GM21825 (cell line): Measurements from ENCODE around the gene SLC35F1.
A peak's percentile ranks its signal among the peaks of the same experiment; 100 is the strongest.

Experiments
- ATAC-seq: cut with Tn5 transposase; IDR thresholded peaks from one replicate; pipeline ENCODE4 v1.9.1; 2021; ENCODE audit warnings: mild to moderate bottlenecking, moderate library complexity; ENCODE audit not compliant: unreplicated experiment

The SLC35F1 gene

DNA sequence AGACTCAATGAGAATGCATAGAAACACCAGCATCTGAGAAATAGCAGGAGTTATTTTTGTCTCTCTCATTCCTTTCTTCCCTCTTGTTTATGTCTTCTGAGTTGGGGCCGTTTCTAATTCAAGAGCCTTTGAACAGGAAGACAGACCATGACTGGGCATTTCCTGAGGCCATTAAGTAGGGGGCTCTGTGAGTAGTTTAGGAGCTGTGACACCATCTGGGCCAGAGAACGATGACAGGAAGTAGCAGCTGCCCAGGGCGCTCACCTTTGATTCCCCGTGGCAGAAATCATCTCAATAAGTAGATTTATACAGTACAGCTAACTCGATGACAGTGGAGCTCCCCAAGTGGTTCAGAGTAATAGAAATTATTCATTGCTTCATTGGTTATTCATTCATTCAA is 342.6 kb downstream of the SLC35F1 start:
- no peak for ATAC-seq

DNA sequence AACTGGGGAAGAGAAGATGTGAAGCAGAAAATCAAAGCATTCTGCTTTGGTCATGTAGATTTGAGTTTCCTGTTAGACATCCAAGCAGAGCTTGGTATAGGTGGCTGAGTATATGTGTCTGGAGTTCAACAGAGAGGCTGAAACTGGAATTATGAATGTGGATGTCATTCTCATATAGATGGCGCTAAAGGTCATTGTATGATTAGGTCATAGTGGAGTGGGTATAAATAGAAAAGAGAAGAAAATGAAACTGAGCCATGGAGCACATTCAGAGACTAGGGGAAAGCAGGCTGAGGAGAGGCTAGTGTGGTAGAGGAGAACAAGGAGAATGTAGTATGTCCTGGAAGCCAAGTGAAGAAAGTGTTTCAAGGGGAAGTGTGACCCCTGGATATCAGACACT is 345.4 kb downstream of the SLC35F1 start:
- ATAC-seq, result peak; percentile 81

DNA sequence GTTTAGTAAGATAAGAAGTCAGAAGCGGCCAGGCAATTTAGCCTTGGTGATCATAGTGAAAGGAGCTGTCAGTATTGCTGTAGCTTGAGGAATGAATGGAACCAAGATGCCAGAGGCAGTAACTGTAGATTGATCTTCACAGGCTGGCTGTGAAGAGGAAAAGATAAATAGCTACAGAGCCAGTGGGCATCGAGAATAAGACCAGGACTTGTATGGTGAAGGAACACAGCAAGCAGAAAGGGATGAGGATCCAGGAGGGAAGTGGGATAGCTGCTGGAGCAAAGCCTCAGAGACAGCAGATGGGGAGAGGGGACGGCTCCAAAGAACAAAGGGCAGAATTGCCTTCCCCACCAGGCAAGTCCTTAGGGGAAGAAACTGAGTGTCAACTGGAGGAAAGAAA is 346.7 kb downstream of the SLC35F1 start:
- ATAC-seq, result no peak

DNA sequence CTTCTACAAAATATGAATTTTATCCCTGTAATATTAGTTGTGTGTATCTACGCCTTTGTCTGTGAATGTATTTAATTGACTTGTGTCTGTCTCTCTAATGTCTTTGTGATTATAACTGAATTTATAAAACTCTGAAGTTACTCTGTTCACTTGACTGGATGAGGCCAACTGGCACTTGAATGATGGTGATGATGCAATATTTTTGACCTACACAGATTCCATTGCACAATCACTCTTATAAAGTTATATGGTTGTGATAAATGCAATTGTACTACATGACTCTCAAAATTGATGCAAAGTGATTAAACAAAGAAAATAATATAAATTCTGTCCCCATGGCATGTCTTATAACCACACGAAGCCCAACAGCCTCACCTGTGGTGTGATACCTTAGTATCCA is 353.8 kb downstream of the SLC35F1 start:
- ATAC-seq, result no peak

DNA sequence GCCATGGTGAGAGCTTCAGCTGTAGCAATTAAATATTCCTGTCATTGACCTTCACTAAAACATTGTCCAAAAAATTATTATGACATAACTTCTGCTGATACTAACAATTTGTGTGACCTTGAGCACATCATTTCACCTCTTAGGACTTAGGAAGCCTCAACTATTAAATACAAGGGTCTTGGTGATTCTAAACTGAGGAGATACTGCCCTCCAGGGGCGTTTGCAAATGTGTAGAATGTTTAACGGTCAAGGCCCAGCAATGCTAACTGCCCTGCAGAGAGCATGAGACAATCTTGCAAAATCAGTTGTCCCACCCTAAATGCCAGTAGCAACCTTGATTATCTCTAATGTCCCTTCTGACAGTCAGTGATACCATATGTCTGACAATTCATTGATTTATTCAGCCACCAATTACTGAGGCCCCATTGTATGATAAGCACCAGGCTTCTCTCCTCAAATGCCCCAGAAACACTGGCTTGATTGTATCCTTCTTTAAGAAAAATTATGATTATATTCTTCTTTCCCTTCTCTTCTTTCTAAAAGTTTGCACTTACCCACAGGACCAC is 356.9 kb downstream of the SLC35F1 start:
- no peak for ATAC-seq

DNA sequence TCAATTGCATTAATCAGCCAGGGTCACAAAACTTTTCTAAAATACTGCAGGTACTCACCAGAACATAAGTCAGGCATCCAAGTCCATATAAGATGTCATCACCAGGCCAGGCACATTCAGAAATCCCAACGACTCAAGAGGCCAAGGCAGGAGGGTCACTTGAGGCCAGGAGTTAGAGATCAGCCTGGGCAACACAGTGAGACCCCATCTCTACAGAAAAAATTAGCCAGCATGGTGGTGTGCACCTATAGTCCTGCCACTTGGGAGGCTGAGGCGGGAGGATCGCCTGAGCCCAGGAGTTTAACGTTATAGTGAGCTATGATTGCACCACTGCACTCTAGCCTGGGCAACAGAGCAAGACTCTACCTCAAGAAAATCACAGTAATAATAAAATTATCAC is 362.6 kb downstream of the SLC35F1 start:
- no peak for ATAC-seq

DNA sequence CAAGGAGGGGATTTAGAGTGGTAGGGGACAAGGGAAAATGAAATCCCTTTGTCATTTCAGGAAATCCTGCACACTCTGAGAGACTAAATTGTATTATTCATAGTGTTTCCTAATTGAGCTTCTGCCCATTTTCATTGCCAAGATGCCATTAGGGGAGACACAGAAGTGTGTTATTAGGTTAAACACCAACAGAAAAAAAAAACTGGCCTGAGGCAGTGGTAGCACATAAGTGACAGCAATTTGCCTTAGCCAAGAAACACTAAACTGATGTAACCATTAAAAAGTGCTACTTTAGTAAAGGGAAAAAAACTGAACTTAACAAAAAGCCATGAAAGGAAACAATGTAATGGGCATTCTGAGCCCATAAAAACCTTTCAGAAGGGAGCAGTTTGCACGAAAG is 370.6 kb downstream of the SLC35F1 start:
- no peak for ATAC-seq

DNA sequence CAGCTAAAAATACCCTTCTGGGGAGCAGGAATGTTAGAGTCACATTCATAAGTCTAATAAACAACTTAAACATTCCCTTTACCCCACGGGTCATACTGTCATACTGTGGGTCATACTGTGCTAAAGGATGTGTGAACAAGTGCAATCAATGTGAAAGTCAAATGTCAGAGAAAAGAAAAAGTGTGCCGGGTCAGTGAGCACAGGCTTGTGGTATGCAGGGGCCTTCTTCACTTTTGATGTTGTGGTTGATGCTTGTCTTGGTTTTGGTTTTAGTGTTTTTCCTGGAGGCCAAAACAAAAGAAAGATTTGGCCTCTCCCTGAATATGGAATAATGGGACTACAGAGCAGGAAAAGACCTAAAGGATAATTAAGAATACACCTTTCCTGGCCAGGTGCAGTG is 373.1 kb downstream of the SLC35F1 start:
- ATAC-seq, result peak; percentile 99

DNA sequence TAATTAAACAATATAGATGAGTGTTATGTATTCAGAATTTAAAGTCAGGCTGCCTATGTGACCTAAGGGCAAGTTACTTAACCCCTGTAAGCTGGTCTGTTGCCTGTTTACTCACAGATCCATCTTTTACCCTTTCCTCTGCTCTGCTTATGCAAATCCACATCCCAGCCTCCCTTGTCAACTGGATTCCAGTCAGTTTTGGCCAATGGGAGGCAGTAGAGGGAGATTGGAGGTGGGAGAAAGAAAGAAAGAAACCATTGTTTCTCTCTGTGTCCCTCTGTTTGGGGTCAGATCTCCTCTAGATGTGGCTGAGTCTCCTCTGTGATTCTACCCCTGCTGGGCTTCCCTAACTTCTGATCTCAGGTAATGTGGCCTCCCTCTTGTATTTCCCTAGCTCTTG is 374.2 kb downstream of the SLC35F1 start:
- ATAC-seq, result no peak

DNA sequence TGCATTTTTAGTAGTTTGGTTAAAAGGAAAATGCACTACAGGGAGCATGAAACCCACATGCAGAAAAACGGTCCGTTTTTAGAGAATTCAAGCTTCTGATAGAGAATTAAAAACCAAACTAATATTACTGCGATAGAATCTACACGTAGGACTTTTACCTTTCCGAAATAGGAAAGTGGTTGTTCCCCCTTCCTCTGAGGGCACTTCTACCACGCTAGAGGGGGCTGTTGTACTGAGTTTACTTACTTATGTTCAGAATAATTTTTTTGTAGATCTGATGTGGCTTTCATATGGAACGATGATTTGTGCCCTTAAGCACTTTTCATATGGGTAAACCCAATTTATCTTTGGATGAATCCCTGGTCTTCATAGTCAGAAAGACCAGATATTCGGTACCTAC is 376.7 kb downstream of the SLC35F1 start:
- ATAC-seq, result no peak

DNA sequence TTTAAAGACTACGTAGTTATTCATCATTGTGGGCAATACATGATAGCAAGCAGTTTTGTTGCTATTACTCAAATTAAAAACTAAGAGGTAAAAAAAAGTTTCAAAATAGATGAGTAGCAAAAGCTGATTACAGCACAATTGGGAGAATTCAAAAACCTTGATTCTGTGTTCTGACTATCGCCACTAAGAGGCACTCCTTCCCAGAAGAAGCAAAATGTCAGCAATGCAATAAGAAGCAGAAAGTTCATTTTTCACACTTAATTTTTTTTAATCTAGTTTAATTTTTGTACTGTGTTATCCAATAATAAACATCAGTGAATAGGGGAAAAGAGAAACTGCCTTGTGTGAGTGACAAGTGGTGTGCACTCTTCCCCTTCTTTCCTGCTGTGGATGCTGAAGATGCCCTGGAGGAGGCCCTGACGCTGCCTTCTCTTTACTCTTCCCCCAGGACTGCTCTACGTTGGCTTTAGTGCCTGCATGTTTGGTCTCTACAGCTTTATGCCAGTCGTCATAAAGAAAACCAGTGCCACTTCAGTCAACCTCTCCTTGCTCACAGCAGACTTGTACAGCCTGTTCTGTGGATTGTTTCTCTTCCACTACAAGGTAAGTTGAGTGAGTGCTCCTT is 377.8 kb downstream of the SLC35F1 start:
- ATAC-seq, result no peak

DNA sequence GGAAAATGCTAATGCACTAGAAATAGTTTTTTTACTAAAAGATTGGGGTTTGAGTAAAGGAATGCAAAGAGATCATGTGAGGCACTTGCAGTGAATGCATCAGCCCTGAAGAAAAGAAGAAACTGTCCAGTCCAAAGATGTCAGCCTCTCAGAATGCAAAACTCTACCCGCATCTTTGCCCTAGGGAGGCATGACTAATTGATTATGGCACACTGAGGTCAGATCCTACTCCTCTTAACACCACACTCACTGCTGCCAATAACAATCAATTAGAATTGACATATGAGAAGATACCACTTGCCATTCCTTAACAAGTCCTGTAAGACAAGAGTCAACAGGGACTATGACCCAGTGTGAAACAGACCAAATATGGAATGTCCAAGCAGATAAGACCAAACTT is 378.7 kb downstream of the SLC35F1 start:
- no peak for ATAC-seq

DNA sequence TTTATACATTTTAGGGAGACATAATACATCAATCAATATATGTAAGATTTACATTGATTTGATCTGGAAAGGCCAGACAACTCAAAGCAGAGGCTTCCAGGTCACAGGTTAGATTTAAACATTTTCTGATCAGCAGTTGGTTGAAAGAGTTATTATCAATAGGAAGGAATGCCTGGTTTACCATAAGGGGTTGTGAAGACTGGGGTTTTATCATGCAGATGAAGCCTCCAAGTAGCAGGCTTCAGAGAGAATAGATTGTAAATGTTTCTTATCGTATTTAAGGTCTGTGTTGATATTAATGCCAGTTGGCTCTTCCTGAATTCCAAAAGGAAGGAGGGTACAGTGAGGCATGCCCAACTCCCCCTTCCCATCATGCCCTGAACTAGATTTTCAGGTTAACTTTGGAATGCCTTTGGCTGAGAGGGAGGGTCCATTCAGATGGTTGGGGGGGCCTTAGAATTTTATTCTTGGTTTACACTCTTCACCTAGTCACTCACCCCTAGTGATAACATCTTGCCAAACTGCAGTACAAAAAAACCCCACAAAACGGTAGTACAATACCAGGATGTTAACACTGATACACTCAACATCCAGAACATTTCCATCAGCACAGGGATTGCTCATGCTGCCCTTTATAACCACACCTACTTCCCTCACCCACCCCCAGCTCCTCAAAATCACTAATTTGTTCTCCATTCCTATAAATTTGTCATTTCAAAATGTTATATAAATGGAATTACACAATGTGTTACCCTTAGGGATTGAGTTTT is 381.5 kb downstream of the SLC35F1 start:
- ATAC-seq, result no peak

DNA sequence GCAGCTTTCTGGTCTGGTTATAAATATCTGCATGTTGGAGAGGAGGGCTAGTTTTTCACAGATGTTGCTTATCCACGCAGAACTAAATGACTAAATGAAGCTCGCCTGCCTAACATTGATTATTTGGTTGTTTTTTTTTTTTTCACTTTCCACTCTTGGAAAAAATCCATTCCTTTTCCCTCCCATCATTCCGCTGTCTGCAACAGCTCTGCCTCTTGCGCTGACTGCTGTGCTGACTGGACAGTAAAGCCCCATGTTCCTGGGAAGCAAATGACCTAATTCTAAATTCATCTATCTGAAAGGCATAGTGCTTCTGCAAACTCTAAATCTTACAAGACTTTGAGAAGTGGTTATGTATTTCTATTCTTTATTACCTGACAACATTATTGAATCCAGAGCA is 385.5 kb downstream of the SLC35F1 start:
- no peak for ATAC-seq

DNA sequence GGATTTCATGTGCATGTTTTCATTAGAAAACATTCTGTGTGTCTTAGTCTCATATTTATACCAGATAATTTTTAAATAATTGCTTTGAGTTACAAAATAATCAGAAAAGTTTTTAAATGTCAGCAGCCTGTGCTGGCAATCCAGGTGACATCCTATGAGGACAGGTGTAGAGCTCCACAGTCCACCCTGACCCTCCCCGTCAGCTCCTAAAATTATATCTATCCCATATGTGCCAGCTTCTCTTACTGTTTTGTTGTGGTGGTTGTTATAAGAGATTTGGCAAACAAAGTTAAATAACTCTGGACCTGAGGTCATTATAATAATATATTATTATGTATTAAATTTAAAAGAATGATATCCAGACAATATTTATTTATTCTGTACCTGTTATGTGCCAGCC is 387.8 kb downstream of the SLC35F1 start:
- ATAC-seq, result no peak

DNA sequence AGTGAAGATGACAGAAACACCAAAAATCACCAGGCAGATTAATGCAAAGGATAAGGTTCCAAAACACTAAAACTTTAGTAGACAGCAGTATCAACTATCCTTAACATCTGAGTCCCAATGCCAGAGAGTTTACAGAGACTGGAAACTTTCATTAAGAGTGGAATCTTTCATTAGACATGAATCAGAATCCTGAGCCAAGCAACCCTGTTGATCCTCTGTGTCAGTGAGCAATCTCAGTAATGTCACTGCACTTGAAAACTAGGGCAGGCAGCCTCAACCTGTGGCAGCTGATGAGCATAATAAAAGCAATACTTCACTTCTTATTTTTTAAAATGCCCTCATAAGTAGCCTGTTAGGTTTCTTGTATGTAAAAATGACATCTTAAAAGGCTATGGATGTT is 388.3 kb downstream of the SLC35F1 start:
- ATAC-seq, result no peak

DNA sequence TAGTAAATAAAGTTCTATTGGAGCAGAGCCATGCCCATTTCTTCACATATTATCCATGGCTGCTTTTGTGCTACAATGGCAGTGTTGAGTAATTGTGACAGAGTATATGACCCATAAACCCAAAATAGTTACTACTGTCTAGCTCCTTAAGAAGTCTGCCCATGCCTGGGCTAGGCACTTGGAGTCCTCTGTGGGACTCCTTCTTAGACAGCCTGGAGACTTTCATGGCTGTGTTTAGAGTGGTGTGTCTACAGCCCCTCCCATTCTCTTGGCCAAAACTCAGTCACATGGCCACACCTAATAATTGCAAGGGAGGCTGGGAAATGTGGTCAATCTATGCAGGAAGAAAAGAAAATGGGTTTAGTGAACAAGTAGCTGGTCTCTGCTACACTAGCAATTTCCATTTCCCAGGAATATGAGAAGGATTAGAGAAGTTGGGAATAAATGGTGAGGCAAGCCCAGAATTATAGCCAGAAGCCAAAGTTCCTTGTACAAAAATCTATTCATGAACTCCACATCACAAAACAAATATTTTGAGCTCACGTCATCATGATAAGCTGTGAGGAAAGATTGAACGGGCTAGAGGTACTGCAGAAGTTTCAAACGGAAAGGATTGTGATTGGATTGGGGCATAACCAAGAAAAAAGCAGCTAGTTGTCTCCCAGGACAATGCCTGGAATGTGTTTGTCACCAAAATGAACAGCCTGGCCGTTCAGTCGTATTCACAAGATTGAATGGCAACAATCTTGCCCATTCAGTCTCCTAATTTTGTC is 389.3 kb downstream of the SLC35F1 start:
- ATAC-seq, result no peak

DNA sequence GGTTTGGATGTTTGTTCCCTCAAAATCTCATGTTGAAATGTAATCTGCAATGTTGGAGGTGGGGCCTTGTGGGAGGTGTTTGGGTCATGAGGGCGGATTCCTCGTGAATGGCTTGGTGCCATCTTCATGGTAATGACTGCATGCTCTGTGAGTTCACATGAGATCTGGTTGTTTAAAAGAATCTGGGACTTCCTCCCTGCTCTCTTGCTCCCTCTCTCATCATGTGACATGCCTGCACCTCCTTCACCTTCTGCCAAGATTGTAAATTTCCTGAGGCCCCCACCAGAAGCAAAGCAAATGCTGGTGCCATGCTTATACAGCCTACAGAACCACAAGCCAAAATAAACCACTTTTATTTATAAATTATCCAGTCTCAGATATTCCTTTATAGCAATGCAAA is 390.8 kb downstream of the SLC35F1 start:
- no peak for ATAC-seq

DNA sequence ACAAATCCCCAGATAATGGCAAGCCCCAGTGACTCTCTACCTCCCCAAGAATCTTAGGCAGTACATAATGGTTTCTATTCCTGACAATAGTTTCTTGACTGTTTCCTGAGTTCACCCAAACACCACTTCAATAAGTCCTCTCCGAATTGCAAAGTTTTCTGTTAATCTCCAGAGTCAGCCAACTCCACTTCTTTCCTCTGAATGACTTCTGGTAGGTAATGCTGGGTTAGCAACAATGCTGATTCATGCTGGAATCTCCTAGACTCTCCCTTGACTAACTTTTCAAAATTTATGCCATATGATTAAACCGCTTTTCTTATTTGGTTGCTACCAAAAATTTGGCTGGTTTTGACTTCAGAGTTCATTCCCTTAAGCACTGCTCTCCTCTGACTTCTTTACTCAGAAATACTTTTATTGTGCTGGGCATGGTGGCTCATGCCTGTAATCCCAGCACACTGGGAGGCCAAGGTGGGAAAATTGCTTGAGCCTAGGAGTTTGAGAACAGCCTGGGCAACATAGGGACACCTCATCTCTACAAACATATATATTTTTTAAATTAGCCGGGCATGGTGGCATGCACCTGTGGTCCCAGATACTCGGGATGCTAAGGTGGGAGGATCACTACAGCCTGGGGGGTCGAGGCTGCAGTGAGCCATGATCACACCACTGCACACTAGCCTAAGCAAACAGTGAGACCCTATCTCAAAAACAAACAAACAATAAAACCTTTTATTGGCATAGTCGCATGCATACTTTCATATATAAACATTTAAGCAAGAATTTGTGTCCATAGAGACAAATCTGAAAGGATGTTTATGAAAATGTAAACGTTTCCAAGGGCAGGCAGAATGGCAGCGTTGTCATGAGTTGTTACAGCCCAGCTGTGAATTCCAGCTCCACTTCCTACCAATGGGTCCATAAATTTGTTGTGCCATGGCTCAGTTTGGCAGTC is 391.7 kb downstream of the SLC35F1 start:
- no peak for ATAC-seq

DNA sequence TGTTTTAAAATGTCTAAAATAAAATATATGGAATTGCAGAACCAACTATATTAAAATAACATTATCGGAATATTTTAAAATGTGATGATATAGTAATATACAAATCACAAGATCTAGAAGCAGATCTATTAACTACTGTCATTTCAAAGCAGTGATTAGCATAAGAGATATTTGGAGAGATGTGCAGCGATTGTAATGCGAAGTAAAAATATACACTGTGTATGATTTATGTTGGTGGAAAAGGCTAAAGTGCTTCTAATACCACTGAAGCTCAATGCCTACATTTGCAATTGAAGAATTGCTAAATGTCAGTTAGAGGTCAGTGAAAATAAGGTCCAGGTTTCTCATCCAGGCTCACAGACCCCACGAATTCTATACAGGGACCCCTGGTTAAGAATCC is 392.4 kb downstream of the SLC35F1 start:
- ATAC-seq, result no peak

DNA sequence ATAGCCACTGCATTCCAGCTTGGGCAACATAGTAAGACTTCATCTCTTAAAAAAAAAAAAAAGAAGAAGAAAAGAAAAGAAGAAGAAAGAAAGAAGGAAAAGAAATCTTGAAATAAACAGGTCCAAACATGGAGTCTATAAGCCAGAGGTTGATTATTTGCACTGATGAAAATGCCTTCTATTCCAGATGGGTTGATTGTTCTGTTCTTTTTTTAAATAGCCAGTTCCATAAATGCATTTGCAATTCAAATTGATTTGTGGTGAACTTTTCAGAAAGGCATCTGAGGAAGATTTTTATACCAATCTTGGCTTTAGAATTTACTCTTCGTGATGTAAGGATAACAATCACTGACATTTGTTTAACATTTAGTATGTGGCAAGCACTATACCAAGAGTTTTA is 397.3 kb downstream of the SLC35F1 start:
- ATAC-seq, result no peak
